NCI-H2171 (cell line): Measurements from ENCODE around the gene AOC2.

ENCODE experiments used
- DNase-seq: peaks from one replicate; lab custom pipeline; 2025; lab: John Stamatoyannopoulos, UW

The AOC2 gene

GRCh38 chr17:42844271-42844670 is at the start of gene AOC2:
Gene AOC2 (plus strand): TSS chr17:42844580. CDS start chr17:42844627, 47 bp downstream.
- DNase-seq = no peak

GRCh38 chr17:42795061-42795460 is 49.3 kb upstream of the AOC2 start:
- no peak for DNase-seq

- DNase-seq = no peak
Measured at GRCh38 chr17:42795465-42795864, 48.9 kb upstream of the AOC2 start.

- no peak for DNase-seq
Measured at GRCh38 chr17:42796066-42796758, 48.2 kb upstream of the AOC2 start.

GRCh38 chr17:42797067-42798007 is 47.0 kb upstream of the AOC2 start:
- DNase-seq = peak; percentile 8

GRCh38 chr17:42798011-42798382 is 46.4 kb upstream of the AOC2 start:
- DNase-seq = no peak

GRCh38 chr17:42798383-42799380 is 45.7 kb upstream of the AOC2 start, which contains the start of the genes CNTD1 and COA3:
Gene CNTD1 (plus strand): TSS chr17:42798861. CDS start chr17:42799068, 207 bp downstream.
Gene COA3 (minus strand): TSS chr17:42798704. CDS start chr17:42798681, 23 bp downstream.
- peak; percentile 82 for DNase-seq

- DNase-seq = no peak
Measured at GRCh38 chr17:42803074-42803883, 41.1 kb upstream of the AOC2 start.

GRCh38 chr17:42804918-42805367 is 39.4 kb upstream of the AOC2 start:
- DNase-seq = no peak

GRCh38 chr17:42806249-42806648 is 38.1 kb upstream of the AOC2 start:
- no peak for DNase-seq

- DNase-seq = no peak
Measured at GRCh38 chr17:42809250-42809649, 35.1 kb upstream of the AOC2 start.

- no peak for DNase-seq
Measured at GRCh38 chr17:42814633-42815399, 29.6 kb upstream of the AOC2 start.

- no peak for DNase-seq
Measured at GRCh38 chr17:42817866-42818265, 26.5 kb upstream of the AOC2 start.

- no peak for DNase-seq
Measured at GRCh38 chr17:42818379-42818778, 26.0 kb upstream of the AOC2 start.

- peak; percentile 35 for DNase-seq
Measured at GRCh38 chr17:42819939-42820535, 24.3 kb upstream of the AOC2 start.

GRCh38 chr17:42821176-42821575 is 23.2 kb upstream of the AOC2 start:
- no peak for DNase-seq

GRCh38 chr17:42827472-42827871 is 16.9 kb upstream of the AOC2 start:
- DNase-seq = no peak

GRCh38 chr17:42830971-42831370 is 13.4 kb upstream of the AOC2 start:
- DNase-seq = no peak

- DNase-seq = no peak
Measured at GRCh38 chr17:42832213-42832933, 12.0 kb upstream of the AOC2 start.
